OCI-LY3 (cell line): ENCODE data around the gene ABTB2.

Experiments
- H2AFZ ChIP-seq: fragments of 200-600, 300-600 bp; shearing (Covaris generic); 2 replicates; pipeline ENCODE4 v1.6.0; 2014; ENCODE audit warnings: antibody characterized with exemption, low read depth, low read length
- H3K27ac ChIP-seq: fragments of 200-600, 300-600 bp; sonication (generic); 2 replicates; pipeline ENCODE4 v1.5.1; 2014; ENCODE audit warnings: mild to moderate bottlenecking, low read length, moderate library complexity, mixed read lengths
- H3K27me3 ChIP-seq: fragments of 200-600, 300-600 bp; sonication (generic); 2 replicates; pipeline ENCODE4 v1.6.1; 2014; ENCODE audit warnings: low read depth, low read length, mixed read lengths
- H3K36me3 ChIP-seq: fragments of 200-600, 300-600 bp; sonication (generic); replicated peaks from 2 replicates; pipeline ENCODE3; 2014; ENCODE audit warnings: low read depth, low read length, mixed read lengths
- H3K4me1 ChIP-seq: fragments of 300-600, 200-600 bp; sonication (generic); 2 replicates; pipeline ENCODE4 v1.6.1; 2014; ENCODE audit warnings: low read length, mixed read lengths
- H3K4me2 ChIP-seq: fragments of 200-600, 300-600 bp; sonication (generic); 2 replicates; pipeline ENCODE4 v1.6.1; 2014; ENCODE audit warnings: low read length, mixed read lengths
- H3K4me3 ChIP-seq: fragments of 300-600, 200-600 bp; sonication (generic); 2 replicates; pipeline ENCODE4 v1.5.1; 2014; ENCODE audit warnings: antibody characterized with exemption, mild to moderate bottlenecking, low read length, moderate library complexity
- H3K79me2 ChIP-seq: fragments of 300-600, 200-600 bp; shearing (Covaris generic); 2 replicates; pipeline ENCODE4 v1.6.1; 2014; ENCODE audit warnings: mild to moderate bottlenecking, low read length, mixed read lengths
- H3K9ac ChIP-seq: fragments of 300-600, 200-600 bp; shearing (Covaris generic); 2 replicates; pipeline ENCODE4 v1.6.0; 2014; ENCODE audit warnings: mild to moderate bottlenecking, low read length, moderate library complexity
- H3K9me3 ChIP-seq: fragments of 200-600, 300-600 bp; shearing (Covaris generic); 2 replicates; pipeline ENCODE4 v1.6.1; 2014; ENCODE audit warnings: low read length, mixed read lengths; ENCODE audit not compliant: insufficient read depth
- H4K20me1 ChIP-seq: fragments of 200-600, 300-600 bp; sonication (generic); 2 replicates; pipeline ENCODE4 v1.6.1; 2016; ENCODE audit warnings: low read length, mixed read lengths; ENCODE audit not compliant: insufficient read depth
- CTCF ChIP-seq: fragments of 200-600, 300-600 bp; sonication (generic); IDR thresholded peaks from 2 replicates; pipeline ENCODE4 v1.5.1; 2014; ENCODE audit warnings: antibody characterized with exemption, low read length, low read depth
- EZH2phosphoT487 ChIP-seq: fragments of 200-600 bp; shearing (Covaris generic); IDR thresholded peaks from 2 replicates; pipeline ENCODE4 v1.6.1; 2018; ENCODE audit warnings: antibody characterized with exemption, mixed run types, low read depth

Gene ABTB2

DNA sequence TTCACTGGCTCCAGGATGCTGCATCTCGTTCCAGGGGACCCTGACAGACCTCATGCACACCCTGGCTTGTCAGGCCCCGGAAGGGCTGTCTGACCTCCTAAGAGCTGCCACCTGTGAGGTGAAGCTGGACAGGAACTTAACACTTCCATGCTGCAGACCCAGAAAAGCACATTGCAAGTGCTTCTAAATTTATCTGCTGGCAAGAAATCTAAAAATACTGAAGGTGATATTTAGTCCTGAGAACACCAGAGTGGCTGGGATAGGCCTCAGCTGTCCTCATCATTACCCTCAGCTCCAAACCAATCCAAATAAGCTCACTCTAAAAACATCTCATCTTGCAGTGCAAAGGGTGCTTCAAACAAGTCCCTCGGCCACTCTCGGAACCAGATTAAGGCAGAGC, 46.7 kb downstream of the ABTB2 start:
- Histone ChIP-seq H3K9ac (no peak overlapping the region), H3K36me3 (no peaks in the 10 kb centered on the region), H4K20me1 (peaks cover 8% of the 10 kb centered on the region; the same call in 1 of the 2 replicates), H3K27ac (no peak overlapping the region), H3K4me3 (no peak overlapping the region), H3K9me3 (no peaks in the 10 kb centered on the region), H3K4me2 (no peak overlapping the region), H3K79me2 (peaks cover 9% of the 10 kb centered on the region; the same call in 1 of the 2 replicates), H2AFZ (no peak overlapping the region), H3K27me3 (no peaks in the 10 kb centered on the region), H3K4me1 (peaks cover 8% of the 10 kb centered on the region; the same call in 1 of the 2 replicates)
- no peak for TF ChIP-seq EZH2phosphoT487
- TF ChIP-seq CTCF, result no peak

DNA sequence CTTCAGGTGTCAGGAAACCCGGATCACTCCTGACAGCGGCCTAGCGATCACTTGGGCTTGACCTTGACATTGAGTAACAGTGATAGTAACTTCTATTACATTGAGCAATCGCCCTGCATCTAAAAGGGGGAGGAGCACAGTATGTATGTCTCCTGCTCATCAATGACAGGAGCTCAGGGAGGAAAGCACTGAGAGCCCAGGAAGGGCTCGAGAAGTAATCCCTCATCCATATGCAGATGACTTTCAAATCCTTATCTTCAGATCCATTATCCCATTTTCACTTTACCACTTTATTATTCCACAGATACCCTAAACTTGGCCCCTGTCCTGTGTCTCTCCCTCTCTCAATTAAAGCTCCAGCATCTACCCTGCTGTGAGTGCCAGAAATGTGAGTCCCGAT, 47.8 kb downstream of the ABTB2 start:
- H3K27me3 ChIP-seq, result no peaks in the 10 kb centered on the region
- no peak overlapping the region for H3K4me2 ChIP-seq
- H3K36me3 ChIP-seq, result no peaks in the 10 kb centered on the region
- H3K4me3 ChIP-seq, result no peak overlapping the region
- no peaks in the 10 kb centered on the region for H3K9me3 ChIP-seq
- TF ChIP-seq EZH2phosphoT487 (no peak), CTCF (no peak)
- H3K79me2 ChIP-seq, result peaks cover 12% of the 10 kb centered on the region; the same call in 1 of the 2 replicates
- no peak overlapping the region for H3K27ac ChIP-seq
- H4K20me1 ChIP-seq, result peaks cover 8% of the 10 kb centered on the region; the same call in 1 of the 2 replicates
- H3K9ac ChIP-seq, result no peak overlapping the region
- H3K4me1 ChIP-seq, result peaks cover 8% of the 10 kb centered on the region; the same call in 1 of the 2 replicates
- H2AFZ ChIP-seq, result no peak overlapping the region

DNA sequence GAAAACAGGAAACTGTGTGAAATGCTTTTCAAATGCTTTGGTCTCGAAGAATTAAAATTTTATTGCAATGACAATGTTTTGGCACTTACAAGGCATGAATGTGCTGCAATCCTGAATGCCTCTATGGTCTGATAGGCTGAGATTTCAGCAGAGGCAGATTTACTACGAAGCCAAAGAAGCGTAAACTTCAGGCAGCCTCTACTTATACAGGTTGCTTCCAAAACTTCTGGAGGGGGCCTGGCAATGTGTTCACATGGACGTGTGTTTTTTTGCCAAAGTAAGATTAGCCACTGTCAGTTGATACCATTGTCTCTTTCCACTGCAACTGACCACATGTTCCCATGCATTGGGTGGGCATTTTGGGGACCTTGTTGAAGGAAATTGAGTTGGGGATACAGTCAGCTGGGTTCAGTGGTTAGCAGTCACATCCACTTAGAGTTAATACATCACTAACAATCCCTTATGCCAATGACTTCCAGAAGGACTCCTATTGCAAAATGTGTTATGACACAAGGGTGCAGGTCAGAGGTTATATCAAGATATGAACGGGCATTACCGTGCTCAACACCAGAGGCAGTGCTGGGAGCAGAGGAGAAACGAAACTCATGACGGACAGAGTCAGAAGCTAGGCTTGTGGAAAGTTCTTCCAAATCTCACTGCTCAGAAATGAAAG, 48.8 kb downstream of the ABTB2 start:
- Histone ChIP-seq H3K27me3 (no peaks in the 10 kb centered on the region), H3K9me3 (no peaks in the 10 kb centered on the region), H3K4me3 (no peak overlapping the region), H3K36me3 (no peaks in the 10 kb centered on the region), H3K4me2 (no peak overlapping the region), H3K4me1 (peaks cover 8% of the 10 kb centered on the region; the same call in 1 of the 2 replicates), H4K20me1 (peaks cover 7% of the 10 kb centered on the region; the same call in 1 of the 2 replicates), H3K27ac (no peak overlapping the region), H3K9ac (no peak overlapping the region), H3K79me2 (peaks cover 18% of the 10 kb centered on the region; the same call in 1 of the 2 replicates), H2AFZ (no peak overlapping the region)
- TF ChIP-seq CTCF, result no peak
- no peak for TF ChIP-seq EZH2phosphoT487

- Histone ChIP-seq H3K36me3 (no peaks in the 10 kb centered on the region), H3K4me2 (no peak overlapping the region), H3K9ac (no peak overlapping the region), H3K4me3 (no peak overlapping the region), H2AFZ (no peak overlapping the region), H3K27ac (no peak overlapping the region), H3K4me1 (peaks cover 6% of the 10 kb centered on the region; the same call in 1 of the 2 replicates), H3K9me3 (no peaks in the 10 kb centered on the region), H4K20me1 (no peaks in the 10 kb centered on the region), H3K79me2 (peaks cover 18% of the 10 kb centered on the region; the same call in 1 of the 2 replicates), H3K27me3 (no peaks in the 10 kb centered on the region)
- no peak for TF ChIP-seq CTCF
- TF ChIP-seq EZH2phosphoT487, result no peak
Measured at GRCh38 chr11:34308049-34308912, 49.5 kb downstream of the ABTB2 start.
